ENCODE measurements around the gene TAF5L. TPM values are rescaled to one million over a fixed set of nuclear protein-coding genes. Genes with fewer than 3 reads are reported as not detected.

The TAF5L gene
- total and polyA plus RNA-seq, 2 experiments from 2014 or later: 5.6 to 17.6 TPM

DNA sequence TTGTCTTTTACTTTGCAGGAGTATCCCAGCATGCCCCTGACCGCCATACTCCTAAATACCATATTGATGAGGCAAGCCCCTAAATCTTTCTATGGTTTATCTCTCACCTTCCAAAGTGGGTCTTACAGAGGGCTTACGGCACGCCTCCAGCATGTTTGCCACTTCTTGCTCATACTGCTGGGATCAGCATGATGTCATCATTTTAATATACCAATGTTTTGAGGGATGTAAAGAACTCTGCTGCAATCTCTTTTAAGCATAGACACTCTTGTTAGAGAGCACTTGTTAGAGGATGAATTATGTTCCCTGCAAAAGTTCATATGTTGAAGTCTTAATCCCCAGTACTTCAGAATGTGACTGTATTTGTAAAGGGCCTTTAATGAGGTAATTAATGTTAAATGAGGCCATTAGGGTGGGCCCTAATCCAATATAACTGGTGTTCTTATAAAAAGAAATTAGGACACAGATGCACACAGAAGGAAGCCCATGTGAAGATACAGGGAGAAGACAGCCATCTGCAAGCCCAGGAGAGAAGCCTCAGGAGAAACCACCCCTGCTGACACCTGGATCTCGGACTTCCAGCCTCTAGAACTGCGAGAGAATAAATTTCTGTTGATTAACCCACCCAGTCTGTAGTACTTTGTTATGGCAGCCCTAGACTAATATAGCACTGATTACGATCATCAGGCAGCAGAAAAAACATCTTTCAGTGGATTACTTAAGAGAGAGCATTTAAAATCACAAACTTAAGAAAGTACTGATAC, 51.1 kb downstream of the TAF5L start (continued):
- TF ChIP-seq, protein P1, sequence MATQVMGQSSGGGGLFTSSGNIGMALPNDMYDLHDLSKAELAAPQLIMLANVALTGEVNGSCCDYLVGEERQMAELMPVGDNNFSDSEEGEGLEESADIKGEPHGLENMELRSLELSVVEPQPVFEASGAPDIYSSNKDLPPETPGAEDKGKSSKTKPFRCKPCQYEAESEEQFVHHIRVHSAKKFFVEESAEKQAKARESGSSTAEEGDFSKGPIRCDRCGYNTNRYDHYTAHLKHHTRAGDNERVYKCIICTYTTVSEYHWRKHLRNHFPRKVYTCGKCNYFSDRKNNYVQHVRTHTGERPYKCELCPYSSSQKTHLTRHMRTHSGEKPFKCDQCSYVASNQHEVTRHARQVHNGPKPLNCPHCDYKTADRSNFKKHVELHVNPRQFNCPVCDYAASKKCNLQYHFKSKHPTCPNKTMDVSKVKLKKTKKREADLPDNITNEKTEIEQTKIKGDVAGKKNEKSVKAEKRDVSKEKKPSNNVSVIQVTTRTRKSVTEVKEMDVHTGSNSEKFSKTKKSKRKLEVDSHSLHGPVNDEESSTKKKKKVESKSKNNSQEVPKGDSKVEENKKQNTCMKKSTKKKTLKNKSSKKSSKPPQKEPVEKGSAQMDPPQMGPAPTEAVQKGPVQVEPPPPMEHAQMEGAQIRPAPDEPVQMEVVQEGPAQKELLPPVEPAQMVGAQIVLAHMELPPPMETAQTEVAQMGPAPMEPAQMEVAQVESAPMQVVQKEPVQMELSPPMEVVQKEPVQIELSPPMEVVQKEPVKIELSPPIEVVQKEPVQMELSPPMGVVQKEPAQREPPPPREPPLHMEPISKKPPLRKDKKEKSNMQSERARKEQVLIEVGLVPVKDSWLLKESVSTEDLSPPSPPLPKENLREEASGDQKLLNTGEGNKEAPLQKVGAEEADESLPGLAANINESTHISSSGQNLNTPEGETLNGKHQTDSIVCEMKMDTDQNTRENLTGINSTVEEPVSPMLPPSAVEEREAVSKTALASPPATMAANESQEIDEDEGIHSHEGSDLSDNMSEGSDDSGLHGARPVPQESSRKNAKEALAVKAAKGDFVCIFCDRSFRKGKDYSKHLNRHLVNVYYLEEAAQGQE (IDR thresholded peaks at IDR 0.05; ENCODE audit: unreplicated experiment): no peak
- TF ChIP-seq ZNF331 (CRISPR knock-in tag; IDR thresholded peaks at IDR 0.05; ENCODE audit: low read depth): no peak
- TF ChIP-seq, protein P2, sequence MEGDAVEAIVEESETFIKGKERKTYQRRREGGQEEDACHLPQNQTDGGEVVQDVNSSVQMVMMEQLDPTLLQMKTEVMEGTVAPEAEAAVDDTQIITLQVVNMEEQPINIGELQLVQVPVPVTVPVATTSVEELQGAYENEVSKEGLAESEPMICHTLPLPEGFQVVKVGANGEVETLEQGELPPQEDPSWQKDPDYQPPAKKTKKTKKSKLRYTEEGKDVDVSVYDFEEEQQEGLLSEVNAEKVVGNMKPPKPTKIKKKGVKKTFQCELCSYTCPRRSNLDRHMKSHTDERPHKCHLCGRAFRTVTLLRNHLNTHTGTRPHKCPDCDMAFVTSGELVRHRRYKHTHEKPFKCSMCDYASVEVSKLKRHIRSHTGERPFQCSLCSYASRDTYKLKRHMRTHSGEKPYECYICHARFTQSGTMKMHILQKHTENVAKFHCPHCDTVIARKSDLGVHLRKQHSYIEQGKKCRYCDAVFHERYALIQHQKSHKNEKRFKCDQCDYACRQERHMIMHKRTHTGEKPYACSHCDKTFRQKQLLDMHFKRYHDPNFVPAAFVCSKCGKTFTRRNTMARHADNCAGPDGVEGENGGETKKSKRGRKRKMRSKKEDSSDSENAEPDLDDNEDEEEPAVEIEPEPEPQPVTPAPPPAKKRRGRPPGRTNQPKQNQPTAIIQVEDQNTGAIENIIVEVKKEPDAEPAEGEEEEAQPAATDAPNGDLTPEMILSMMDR (conservative IDR thresholded peaks at IDR 0.05; ENCODE audit: low read depth in 2 of 2): no peak

- no peak for DNase-seq (ENCODE audit: low spot score)
- no peaks in the 10 kb centered on the region for H3K4me1 ChIP-seq (ENCODE audit: insufficient read depth)
- no peak overlapping the region for H2AFZ ChIP-seq
- no peak overlapping the region for H3K4me3 Mint-ChIP-seq
- peaks cover 4% of the 10 kb centered on the region; the same call in 2 of the 3 replicates for H3K4me1 Mint-ChIP-seq
- no peaks in the 10 kb centered on the region for H3K36me3 Mint-ChIP-seq (ENCODE audit: low read depth)
- no peaks in the 10 kb centered on the region for H3K9me2 ChIP-seq (ENCODE audit: insufficient read depth)
- H3K27ac ChIP-seq (ENCODE audit: low read depth): no peak overlapping the region
- peaks cover 6% of the 10 kb centered on the region for H3K27me3 Mint-ChIP-seq (ENCODE audit: insufficient read depth, low read depth, poor library complexity)
- H3K79me2 ChIP-seq (replicated peaks; ENCODE audit: insufficient read depth): no peaks in the 10 kb centered on the region
- H3K36me3 ChIP-seq (ENCODE audit: insufficient read depth): no peaks in the 10 kb centered on the region
- no peak for ATAC-seq
- H4K20me1 ChIP-seq (replicated peaks; ENCODE audit: insufficient read depth): no peaks in the 10 kb centered on the region
- no peaks in the 10 kb centered on the region for H3K27me3 ChIP-seq (ENCODE audit: insufficient read depth)
- H3K4me3 ChIP-seq: no peak overlapping the region
- H3F3A ChIP-seq (replicated peaks; ENCODE audit: low read depth): no peaks in the 10 kb centered on the region
- no peak overlapping the region for H3K27ac Mint-ChIP-seq
- H3K9me3 Mint-ChIP-seq: no peaks in the 10 kb centered on the region
- no peak overlapping the region for H3K4me2 ChIP-seq
- TF ChIP-seq ZNF331 (CRISPR knock-in tag; IDR thresholded peaks at IDR 0.05; ENCODE audit: low read depth): no peak
- no peak for TF ChIP-seq ETS1 (IDR thresholded peaks at IDR 0.05)
- TF ChIP-seq, protein P3, sequence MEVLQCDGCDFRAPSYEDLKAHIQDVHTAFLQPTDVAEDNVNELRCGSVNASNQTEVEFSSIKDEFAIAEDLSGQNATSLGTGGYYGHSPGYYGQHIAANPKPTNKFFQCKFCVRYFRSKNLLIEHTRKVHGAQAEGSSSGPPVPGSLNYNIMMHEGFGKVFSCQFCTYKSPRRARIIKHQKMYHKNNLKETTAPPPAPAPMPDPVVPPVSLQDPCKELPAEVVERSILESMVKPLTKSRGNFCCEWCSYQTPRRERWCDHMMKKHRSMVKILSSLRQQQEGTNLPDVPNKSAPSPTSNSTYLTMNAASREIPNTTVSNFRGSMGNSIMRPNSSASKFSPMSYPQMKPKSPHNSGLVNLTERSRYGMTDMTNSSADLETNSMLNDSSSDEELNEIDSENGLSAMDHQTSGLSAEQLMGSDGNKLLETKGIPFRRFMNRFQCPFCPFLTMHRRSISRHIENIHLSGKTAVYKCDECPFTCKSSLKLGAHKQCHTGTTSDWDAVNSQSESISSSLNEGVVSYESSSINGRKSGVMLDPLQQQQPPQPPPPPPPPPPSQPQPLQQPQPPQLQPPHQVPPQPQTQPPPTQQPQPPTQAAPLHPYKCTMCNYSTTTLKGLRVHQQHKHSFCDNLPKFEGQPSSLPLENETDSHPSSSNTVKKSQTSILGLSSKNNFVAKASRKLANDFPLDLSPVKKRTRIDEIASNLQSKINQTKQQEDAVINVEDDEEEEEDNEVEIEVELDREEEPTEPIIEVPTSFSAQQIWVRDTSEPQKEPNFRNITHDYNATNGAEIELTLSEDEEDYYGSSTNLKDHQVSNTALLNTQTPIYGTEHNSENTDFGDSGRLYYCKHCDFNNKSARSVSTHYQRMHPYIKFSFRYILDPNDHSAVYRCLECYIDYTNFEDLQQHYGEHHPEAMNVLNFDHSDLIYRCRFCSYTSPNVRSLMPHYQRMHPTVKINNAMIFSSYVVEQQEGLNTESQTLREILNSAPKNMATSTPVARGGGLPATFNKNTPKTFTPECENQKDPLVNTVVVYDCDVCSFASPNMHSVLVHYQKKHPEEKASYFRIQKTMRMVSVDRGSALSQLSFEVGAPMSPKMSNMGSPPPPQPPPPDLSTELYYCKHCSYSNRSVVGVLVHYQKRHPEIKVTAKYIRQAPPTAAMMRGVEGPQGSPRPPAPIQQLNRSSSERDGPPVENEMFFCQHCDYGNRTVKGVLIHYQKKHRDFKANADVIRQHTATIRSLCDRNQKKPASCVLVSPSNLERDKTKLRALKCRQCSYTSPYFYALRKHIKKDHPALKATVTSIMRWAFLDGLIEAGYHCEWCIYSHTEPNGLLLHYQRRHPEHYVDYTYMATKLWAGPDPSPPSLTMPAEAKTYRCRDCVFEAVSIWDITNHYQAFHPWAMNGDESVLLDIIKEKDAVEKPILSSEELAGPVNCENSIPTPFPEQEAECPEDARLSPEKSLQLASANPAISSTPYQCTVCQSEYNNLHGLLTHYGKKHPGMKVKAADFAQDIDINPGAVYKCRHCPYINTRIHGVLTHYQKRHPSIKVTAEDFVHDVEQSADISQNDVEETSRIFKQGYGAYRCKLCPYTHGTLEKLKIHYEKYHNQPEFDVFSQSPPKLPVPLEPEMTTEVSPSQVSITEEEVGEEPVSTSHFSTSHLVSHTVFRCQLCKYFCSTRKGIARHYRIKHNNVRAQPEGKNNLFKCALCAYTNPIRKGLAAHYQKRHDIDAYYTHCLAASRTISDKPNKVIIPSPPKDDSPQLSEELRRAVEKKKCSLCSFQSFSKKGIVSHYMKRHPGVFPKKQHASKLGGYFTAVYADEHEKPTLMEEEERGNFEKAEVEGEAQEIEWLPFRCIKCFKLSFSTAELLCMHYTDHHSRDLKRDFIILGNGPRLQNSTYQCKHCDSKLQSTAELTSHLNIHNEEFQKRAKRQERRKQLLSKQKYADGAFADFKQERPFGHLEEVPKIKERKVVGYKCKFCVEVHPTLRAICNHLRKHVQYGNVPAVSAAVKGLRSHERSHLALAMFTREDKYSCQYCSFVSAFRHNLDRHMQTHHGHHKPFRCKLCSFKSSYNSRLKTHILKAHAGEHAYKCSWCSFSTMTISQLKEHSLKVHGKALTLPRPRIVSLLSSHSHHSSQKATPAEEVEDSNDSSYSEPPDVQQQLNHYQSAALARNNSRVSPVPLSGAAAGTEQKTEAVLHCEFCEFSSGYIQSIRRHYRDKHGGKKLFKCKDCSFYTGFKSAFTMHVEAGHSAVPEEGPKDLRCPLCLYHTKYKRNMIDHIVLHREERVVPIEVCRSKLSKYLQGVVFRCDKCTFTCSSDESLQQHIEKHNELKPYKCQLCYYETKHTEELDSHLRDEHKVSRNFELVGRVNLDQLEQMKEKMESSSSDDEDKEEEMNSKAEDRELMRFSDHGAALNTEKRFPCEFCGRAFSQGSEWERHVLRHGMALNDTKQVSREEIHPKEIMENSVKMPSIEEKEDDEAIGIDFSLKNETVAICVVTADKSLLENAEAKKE (CRISPR knock-in tag; IDR thresholded peaks at IDR 0.05): no peak
- TF ChIP-seq, protein P2 (conservative IDR thresholded peaks at IDR 0.05; ENCODE audit: low read depth in 2 of 2): no peak
- no peak for TF ChIP-seq ZNF114 (CRISPR knock-in tag; IDR thresholded peaks at IDR 0.05)
- TF ChIP-seq JUNB (IDR thresholded peaks at IDR 0.05; ENCODE audit: unreplicated experiment): no peak
- TF ChIP-seq CREB1 (CRISPR knock-in tag; IDR thresholded peaks at IDR 0.05; ENCODE audit: low read depth): no peak
These were observed 53.6 kb downstream of the TAF5L start for GRCh38 chr1:229572286-229572685.

All from GM23338 (cell line).